Naive B cell (primary cell): ENCODE data around the gene SPRN. TPM values are rescaled to one million over a fixed set of nuclear protein-coding genes. Genes with fewer than 3 reads are reported as not detected.

Experiments
- ATAC-seq, 2 donors: fragments of 150-1000 bp; cut with Tn5 transposase; 2 replicates each; pipeline ENCODE4 v1.10.0; 2021; ENCODE audit warnings: low read depth in 2 of 2, mild to moderate bottlenecking in 2 of 2, moderate library complexity in 2 of 2
- DNase-seq: peaks from one replicate; pipeline ENCODE4 v3.0.0; 2022
- H3K27ac Mint-ChIP-seq, 6 donors: one replicate each; pipeline ENCODE4 v1.8.0; 2020 to 2022; ENCODE audit warnings: mild to moderate bottlenecking in 6 of 6, mixed read lengths in 6 of 6, moderate library complexity in 5 of 6, inconsistent platforms in 2 of 6
- H3K27me3 Mint-ChIP-seq, 3 donors: one replicate each; pipeline ENCODE4 v1.8.0; 2021 to 2022; ENCODE audit warnings: mixed read lengths in 3 of 3, mild to moderate bottlenecking in 1 of 3
- H3K36me3 Mint-ChIP-seq, 2 donors: one replicate each; pipeline ENCODE4 v1.8.0; 2020 to 2022; ENCODE audit warnings: mixed read lengths in 2 of 2, inconsistent platforms in 1 of 2, mild to moderate bottlenecking in 1 of 2
- H3K4me1 Mint-ChIP-seq, 3 donors: one replicate each; pipeline ENCODE4 v1.8.0; 2020 to 2022; ENCODE audit warnings: mixed read lengths in 3 of 3, inconsistent platforms in 1 of 3, mild to moderate bottlenecking in 1 of 3, moderate library complexity in 1 of 3
- H3K4me3 Mint-ChIP-seq, 8 donors: one replicate each; pipeline ENCODE4 v1.8.0; 2020 to 2022; ENCODE audit warnings: mild to moderate bottlenecking in 8 of 8, mixed read lengths in 8 of 8, moderate library complexity in 8 of 8, inconsistent platforms in 2 of 8
- H3K9me3 Mint-ChIP-seq, 7 donors: one replicate each; pipeline ENCODE4 v1.8.0; 2020 to 2022; ENCODE audit warnings: mixed read lengths in 7 of 7, mild to moderate bottlenecking in 5 of 7, inconsistent platforms in 2 of 7, moderate library complexity in 1 of 7
- polyA plus RNA-seq, 6 donors: library from polyadenylated mRNA; unstranded; fragments of 300-500 nt; fragmentation: Illumina TruSeq; gene quantifications; one replicate each; pipeline ENCODE4 v1.2.3, GENCODE V29; 2021; ENCODE audit warnings: low read depth in 6 of 6

The SPRN gene
- polyA plus RNA-seq, 6 donors from 2014 or later = 0.28 to 0.68 (median 0.39) TPM; not detected in 1

DNA sequence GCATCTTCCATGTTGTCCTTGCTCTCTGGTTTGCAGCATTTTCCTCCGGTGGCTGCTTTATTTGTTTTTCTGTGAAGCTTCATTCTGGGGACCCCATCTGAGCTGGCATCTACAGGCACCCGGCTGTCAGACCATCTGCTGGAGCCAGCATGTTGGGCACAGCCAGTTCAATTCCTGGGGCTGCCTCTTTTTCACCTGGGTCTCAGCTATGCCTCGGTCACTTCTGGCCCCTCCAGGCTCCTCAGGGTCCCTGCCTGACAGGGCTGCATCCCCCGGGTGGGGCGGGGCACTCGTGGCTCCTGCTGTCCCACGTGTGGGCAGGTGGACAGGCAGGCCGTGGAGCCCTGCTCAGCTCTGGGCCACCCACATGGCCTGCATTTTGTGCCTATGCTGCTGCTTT lies 37.4 kb upstream of the SPRN start:
- Mint-ChIP-seq H3K9me3 (peaks cover 0 to 1% (median 0%) of the 10 kb centered on the region in 7 donors), H3K4me1 (peaks cover 0 to 4% (median 0%) of the 10 kb centered on the region in 3 donors), H3K36me3 (peaks cover 0 to 1% of the 10 kb centered on the region in 2 donors), H3K27me3 (peaks cover 0 to 5% (median 0%) of the 10 kb centered on the region in 3 donors), H3K4me3 (no peak overlapping the region), H3K27ac (no peak overlapping the region)
- DNase-seq = no peak
- no peak for ATAC-seq

DNA sequence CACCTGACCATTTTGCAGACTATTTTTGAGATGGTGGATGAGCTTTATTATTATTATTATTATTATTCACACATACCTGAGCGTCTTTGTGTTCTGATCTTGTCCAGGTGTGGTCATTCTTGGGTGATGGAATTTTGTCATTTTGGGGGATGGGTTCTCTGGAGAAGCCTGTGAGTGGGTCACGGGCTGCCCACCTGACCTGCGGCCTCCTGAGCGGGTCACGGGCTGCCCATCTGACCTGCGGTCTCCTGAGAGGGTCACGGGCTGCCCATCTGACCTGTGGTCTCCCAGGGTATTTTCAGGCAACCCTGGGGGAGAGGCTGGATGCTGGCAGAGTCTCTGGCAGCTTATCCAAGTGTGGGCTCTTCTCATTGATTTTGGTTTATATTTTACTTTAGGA lies 36.6 kb upstream of the SPRN start:
- peaks cover 0 to 1% (median 0%) of the 10 kb centered on the region in 7 donors for H3K9me3 Mint-ChIP-seq
- H3K36me3 Mint-ChIP-seq = no peaks in the 10 kb centered on the region
- no peaks in the 10 kb centered on the region for H3K27me3 Mint-ChIP-seq
- no peak overlapping the region for H3K27ac Mint-ChIP-seq
- peaks cover 0 to 4% (median 0%) of the 10 kb centered on the region in 3 donors for H3K4me1 Mint-ChIP-seq
- no peak for DNase-seq
- ATAC-seq = no peak
- no peak overlapping the region for H3K4me3 Mint-ChIP-seq

DNA sequence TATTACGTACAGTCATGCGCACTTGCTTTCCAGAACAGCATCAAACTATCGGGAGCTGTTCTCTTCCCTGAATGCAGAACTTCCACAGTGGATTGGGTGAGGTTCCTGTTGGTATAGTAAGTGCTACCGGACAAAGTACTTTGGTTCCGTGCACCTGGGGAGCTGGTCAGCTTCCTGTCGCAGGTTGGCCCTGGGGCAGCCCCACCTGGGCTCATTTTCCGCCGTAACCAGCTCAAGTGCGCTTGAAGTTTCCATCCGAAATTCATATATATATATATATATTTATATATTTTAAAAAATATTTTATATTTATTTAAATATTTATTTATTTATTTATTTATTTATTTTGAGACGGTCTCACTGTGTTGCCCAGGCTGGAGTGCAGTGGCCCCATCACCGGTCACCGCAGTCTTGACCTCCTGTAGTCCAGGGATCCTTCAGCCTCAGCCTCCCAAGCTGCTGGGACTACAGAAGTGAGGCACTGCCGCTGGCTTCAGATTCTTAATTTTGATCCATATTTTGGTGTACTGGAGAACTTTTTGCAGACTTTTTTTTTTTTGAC lies 35.9 kb upstream of the SPRN start:
- DNase-seq (no peak), ATAC-seq (no peak)
- Mint-ChIP-seq H3K36me3 (no peaks in the 10 kb centered on the region), H3K27ac (no peak overlapping the region), H3K4me3 (no peak overlapping the region), H3K9me3 (peaks cover 0 to 1% (median 0%) of the 10 kb centered on the region in 7 donors), H3K27me3 (no peaks in the 10 kb centered on the region), H3K4me1 (peaks cover 0 to 4% (median 0%) of the 10 kb centered on the region in 3 donors)

DNA sequence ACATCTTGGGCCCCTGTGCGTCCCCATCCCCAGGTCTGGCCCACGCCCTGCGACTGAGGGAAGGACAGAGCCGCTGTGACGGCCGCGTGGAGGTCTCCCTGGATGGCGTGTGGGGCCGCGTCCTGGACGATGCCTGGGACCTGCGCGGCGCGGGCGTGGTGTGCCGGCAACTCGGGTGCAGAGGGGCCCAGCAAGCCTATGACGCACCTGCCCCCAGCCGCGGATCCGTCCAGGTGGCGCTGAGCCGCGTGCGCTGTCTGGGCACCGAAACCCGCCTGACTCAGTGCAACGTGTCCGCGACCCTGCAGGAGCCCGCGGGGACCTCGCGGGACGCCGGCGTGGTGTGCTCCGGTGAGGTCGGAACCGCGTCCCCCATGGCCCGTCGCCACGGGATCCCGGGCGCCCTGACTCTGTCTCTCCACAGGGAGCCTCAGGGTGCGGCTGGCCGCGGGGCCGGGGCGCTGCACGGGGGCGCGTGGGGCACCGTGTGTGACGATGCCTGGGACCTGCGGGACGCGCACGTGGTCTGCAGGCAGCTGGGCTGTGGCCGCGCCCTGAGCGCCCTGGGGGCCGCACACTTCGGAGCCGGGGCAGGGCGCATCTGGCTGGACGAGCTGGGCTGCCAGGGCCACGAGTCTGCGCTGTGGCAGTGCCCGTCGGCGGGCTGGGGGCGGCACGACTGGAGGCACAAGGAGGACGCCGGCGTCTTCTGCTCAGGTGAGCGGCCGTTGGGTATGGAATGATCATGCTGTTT lies 35.2 kb upstream of the SPRN start:
- H3K9me3 Mint-ChIP-seq = peaks cover 0 to 1% (median 0%) of the 10 kb centered on the region in 7 donors
- ATAC-seq (no peak), DNase-seq (no peak)
- no peaks in the 10 kb centered on the region for H3K36me3 Mint-ChIP-seq
- peaks cover 0 to 4% (median 0%) of the 10 kb centered on the region in 3 donors for H3K4me1 Mint-ChIP-seq
- H3K27me3 Mint-ChIP-seq = no peaks in the 10 kb centered on the region
- H3K27ac Mint-ChIP-seq = no peak overlapping the region
- no peak overlapping the region for H3K4me3 Mint-ChIP-seq

DNA sequence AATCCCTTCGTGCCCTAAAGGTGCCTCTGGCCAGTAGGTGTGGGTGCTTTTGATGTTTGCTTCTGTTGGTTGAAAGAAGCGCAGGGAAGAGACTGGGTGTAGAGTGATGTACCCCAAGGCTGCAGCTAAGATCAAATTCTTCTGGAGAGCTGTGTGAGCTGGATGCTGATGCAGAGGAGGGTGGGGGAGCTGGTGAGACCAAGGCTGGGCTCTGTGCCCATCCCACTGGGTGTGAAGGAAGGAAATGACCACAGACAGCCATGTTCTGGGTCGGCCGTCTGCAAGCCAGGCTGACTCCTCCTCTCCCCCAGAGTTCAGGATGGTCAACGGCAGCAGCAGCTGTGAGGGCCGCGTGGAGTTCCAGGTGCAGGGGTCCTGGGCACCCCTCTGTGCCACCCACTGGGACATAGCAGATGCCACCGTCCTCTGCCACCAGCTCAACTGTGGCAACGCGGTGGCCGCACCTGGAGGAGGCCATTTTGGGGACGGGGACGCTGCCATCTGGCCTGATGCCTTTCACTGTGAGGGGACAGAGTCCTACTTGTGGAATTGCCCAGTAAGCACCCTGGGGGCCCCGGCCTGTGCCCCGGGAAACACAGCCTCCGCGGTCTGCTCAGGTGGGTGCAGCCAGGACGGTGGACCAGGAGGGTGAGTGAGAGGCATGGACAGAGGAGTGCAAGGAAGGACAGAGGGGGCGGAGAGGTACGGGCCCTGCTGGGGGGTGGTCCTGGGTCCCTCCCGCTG lies 34.5 kb upstream of the SPRN start:
- Mint-ChIP-seq H3K4me1 (no peaks in the 10 kb centered on the region), H3K27ac (no peak overlapping the region), H3K27me3 (no peaks in the 10 kb centered on the region), H3K4me3 (no peak overlapping the region), H3K36me3 (no peaks in the 10 kb centered on the region), H3K9me3 (peaks cover 0 to 1% (median 0%) of the 10 kb centered on the region in 7 donors)
- ATAC-seq (no peak), DNase-seq (no peak)

DNA sequence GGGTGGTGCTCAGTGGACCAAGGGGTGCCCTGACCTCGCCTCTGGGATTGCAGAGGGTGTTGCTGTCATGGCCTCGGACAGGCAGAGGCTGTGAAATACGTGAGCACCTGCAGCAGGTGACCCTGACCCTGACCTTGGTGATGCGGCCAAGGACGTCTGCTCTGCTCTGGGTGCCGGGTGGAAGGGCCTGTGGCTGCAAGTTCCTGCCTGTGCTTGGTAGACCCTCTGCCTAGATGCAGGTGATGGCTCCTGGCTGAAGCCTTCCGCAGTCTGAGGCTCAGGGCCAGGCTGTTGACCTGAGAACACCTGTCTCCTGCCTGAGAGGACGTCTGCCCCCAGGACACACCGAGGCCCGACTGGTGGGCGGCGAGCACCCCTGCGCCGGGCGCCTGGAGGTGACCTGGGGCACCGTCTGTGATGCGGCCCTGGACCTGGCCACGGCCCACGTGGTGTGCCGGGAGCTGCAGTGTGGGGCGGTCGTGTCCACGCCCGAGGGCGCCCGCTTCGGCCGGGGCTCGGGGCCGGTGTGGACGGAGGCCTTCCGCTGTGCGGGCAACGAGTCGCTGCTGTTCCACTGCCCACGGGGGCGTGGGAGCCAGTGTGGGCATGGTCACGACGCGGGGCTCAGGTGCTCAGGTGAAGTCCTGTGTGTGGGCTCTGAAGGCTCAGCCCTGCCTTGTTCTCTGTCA lies 33.7 kb upstream of the SPRN start:
- H3K36me3 Mint-ChIP-seq = no peaks in the 10 kb centered on the region
- H3K4me1 Mint-ChIP-seq = no peaks in the 10 kb centered on the region
- no peak overlapping the region for H3K27ac Mint-ChIP-seq
- no peak for ATAC-seq
- no peaks in the 10 kb centered on the region for H3K27me3 Mint-ChIP-seq
- H3K4me3 Mint-ChIP-seq = no peak overlapping the region
- H3K9me3 Mint-ChIP-seq = peaks cover 0 to 1% (median 0%) of the 10 kb centered on the region in 7 donors
- DNase-seq = no peak

DNA sequence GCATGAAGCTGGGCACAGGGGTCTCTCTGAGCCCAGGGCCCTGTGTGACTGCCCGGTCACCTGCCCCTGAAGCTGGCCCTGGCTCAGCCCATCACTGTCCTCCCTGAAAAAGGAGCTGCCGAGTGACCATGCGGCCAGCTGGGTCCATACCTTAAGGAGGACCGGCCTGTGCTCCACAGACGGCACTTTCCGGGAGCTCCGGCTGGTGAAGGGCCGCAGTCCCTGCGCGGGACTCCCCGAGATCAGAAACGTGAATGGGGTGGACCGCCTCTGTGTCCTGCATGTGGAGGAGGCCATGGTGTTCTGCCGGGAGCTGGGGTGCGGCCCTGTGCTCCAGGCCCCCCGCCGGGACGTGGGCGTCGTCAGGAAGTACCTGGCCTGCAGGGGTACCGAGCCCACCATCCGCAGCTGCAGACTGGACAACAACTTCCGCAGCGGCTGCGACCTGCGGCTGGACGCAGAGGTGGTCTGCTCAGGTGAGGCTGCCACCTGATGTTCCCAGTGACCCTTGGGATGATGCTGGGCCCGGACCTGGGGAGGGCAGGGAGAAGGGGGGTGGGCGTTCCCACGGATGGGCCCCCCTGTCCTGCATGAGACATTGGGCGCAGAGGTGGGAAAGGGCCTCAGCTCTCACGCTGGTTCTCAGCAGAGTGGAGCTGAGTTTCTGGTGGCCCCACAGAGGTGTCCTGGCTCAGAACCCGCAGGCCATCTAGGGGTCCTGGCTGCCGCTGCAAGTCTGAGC lies 32.8 kb upstream of the SPRN start:
- Mint-ChIP-seq H3K4me3 (no peak overlapping the region), H3K36me3 (no peaks in the 10 kb centered on the region), H3K27ac (no peak overlapping the region), H3K27me3 (no peaks in the 10 kb centered on the region), H3K9me3 (peaks cover 0 to 1% (median 0%) of the 10 kb centered on the region in 7 donors), H3K4me1 (no peaks in the 10 kb centered on the region)
- DNase-seq (no peak), ATAC-seq (no peak)

DNA sequence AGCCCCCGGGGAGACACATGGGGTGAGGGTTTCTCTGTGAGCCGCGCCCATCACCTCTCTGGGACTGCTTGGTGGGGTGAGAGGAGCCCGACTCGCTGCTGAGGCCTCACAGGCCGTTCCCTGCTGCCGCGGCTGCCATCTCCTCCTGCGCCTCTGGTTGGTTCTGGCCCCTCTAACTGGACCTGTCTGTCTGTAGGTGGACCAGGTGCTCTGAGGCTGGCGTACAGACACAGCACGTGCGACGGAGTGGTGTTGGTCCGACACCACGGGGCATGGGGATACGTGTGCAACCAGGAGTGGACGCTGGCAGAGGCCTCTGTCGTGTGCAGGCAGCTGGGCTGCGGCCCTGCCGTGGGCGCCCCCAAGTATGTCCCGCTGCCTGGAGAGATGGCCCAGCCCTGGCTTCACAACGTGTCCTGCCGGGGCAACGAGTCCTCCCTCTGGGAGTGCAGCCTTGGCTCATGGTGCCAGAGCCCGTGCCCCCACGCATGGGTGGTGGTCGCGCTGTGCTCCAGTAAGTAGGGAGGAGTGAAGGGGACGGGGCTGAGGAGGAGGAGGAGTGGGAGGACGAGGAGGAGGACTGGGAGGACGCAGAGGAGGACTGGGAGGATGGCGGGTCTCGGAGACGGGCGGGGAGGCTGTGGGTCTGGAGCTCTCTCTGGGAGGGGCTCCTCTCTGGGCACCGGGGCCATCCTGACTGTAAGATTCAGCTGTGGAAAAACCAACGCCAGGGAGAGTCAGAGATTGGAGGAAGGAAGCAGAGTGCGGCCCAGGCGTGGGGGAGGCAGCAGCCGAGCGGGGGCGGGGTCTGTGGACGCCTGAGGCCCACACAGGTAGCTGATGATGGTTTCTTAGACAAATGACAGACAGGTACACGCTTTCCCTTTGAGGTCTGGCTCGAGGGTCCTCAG lies 31.9 kb upstream of the SPRN start:
- ATAC-seq (no peak), DNase-seq (no peak)
- peaks cover 0 to 3% (median 0%) of the 10 kb centered on the region in 3 donors for H3K27me3 Mint-ChIP-seq
- H3K4me1 Mint-ChIP-seq = no peaks in the 10 kb centered on the region
- H3K36me3 Mint-ChIP-seq = no peaks in the 10 kb centered on the region
- H3K4me3 Mint-ChIP-seq = no peak overlapping the region
- H3K9me3 Mint-ChIP-seq = peaks cover 0 to under 1% (median 0%) of the 10 kb centered on the region in 7 donors
- H3K27ac Mint-ChIP-seq = peak overlapping the region in 1 of 6 donors; percentile 29

DNA sequence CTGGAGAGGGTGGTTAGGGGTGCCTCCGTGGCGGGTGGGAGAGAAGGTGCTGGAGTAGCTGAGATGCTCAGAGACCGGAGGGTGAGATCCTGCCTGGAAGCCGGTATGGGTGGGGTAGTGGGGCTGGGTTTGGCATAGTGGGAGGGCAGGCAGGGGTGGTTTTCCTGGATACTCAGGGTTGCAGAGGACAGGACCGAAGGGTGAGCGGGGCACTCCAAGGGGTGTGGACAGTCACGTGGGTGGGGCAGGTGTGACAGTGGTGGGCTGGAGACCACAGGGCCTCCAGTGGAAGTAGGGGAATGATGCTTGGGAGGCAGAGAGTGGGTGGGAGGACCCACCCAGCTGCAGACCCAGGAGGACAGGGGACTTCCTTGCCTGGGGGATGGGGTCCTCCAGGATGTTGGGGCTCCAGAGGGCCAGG lies 31.2 kb upstream of the SPRN start:
- H3K9me3 Mint-ChIP-seq = no peaks in the 10 kb centered on the region
- H3K4me1 Mint-ChIP-seq = no peaks in the 10 kb centered on the region
- H3K36me3 Mint-ChIP-seq = no peaks in the 10 kb centered on the region
- DNase-seq (no peak), ATAC-seq (no peak)
- no peak overlapping the region for H3K4me3 Mint-ChIP-seq
- no peak overlapping the region for H3K27ac Mint-ChIP-seq
- H3K27me3 Mint-ChIP-seq = peaks cover 0 to 7% (median 0%) of the 10 kb centered on the region in 3 donors

DNA sequence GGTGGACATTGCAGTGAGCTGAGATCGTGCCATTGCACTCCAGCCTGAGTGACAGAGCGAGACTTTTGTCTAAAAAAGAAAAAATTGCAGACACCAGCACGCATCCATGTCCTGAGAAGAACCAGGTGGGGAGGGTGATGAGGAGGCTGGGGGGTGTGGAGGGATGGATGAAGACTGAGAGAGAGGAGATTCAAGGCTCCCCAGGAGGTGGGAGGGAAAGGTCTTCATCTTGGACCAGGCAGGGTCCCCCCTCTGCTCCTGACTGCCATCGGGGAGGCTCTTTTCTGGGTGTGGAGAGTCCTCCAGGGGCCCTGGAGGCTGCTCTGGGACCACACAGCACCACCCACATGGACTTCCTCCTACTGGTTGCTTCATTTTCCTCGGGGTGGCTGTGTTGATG lies 30.8 kb upstream of the SPRN start:
- Mint-ChIP-seq H3K27me3 (peaks cover 0 to 7% (median 0%) of the 10 kb centered on the region in 3 donors), H3K4me3 (no peak overlapping the region), H3K9me3 (peaks cover 0 to 2% (median 0%) of the 10 kb centered on the region in 7 donors), H3K36me3 (no peaks in the 10 kb centered on the region), H3K27ac (no peak overlapping the region), H3K4me1 (no peaks in the 10 kb centered on the region)
- no peak for DNase-seq
- no peak for ATAC-seq

DNA sequence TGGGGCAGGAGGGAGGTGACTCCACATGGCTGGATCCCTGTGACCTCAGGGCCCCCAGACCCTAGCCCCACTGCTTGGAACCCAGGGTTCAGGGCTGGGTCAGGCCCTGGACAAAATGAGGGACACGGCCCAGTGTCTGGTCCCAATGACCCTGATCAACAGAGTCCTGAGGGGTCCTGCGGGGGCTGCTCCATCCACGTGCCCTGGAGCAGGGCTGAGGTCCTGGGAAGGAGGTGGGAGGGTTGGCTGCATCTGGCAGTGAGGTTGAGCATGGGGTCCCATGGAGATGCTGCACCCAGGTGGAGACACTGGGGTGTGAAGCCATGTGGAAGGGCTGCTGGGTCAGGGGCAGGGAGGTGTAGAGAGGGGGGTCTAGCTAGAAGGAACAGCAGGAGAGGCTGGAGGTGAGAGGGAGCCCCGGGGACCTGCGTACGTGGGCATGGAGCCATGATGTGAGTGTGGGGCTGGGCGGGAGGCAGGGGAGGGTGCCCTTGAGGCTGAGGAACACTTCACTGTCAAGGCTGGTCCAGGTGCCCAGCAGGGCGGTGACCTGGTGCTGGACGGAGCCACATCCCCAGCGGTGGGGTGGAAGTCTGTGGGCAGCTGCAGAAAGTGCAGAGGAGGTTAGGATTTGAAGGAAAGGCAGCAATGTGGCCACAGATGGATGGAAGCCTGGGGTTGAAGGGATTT lies 29.9 kb upstream of the SPRN start:
- H3K4me3 Mint-ChIP-seq = no peak overlapping the region
- peaks cover 2 to 3% of the 10 kb centered on the region in 2 donors for H3K36me3 Mint-ChIP-seq
- no peak for ATAC-seq
- peaks cover under 1 to 10% (median 3%) of the 10 kb centered on the region in 7 donors for H3K9me3 Mint-ChIP-seq
- no peak overlapping the region for H3K27ac Mint-ChIP-seq
- no peak for DNase-seq
- peaks cover 0 to 7% (median 0%) of the 10 kb centered on the region in 3 donors for H3K27me3 Mint-ChIP-seq
- H3K4me1 Mint-ChIP-seq = no peaks in the 10 kb centered on the region
